K562 (cell line): ENCODE results near the gene TARBP1. TPM values are rescaled to one million over a fixed set of nuclear protein-coding genes. Genes with fewer than 3 reads are reported as not detected.
A peak's percentile ranks its signal among the peaks of the same experiment; 100 is the strongest.

Experiments used
- FIP1L1 ChIP-seq: fragments of 200-400 bp; formaldehyde crosslinking; IDR thresholded peaks from 2 replicates; pipeline ENCODE4 v1.6.1; 2018; ENCODE audit warnings: mild to moderate bottlenecking, low read depth, low read length; ENCODE audit not compliant: poor library complexity, severe bottlenecking
- GATAD2A ChIP-seq: fragments of 450-650 bp; IDR thresholded peaks from 2 replicates; pipeline ENCODE4 v1.6.1; 2017
- HNRNPL ChIP-seq: fragments of 200-400 bp; formaldehyde crosslinking; IDR thresholded peaks from 2 replicates; pipeline ENCODE4 v1.6.1; 2017; ENCODE audit warnings: low read depth, mild to moderate bottlenecking, low read length
- PHF21A ChIP-seq: fragments of 450-650 bp; IDR thresholded peaks from 2 replicates; pipeline ENCODE4 v1.6.1; 2017; ENCODE audit warnings: low read depth, borderline replicate concordance
- POLR2AphosphoS5 ChIP-seq: IDR thresholded peaks from 2 replicates; pipeline ENCODE4 v1.6.1; 2011; ENCODE audit warnings: mild to moderate bottlenecking, low read depth, low read length, moderate library complexity; ENCODE audit not compliant: control insufficient read depth, insufficient read depth
- ZFP36 ChIP-seq: fragments of 150-350 bp; IDR thresholded peaks from 2 replicates; pipeline ENCODE4 v1.6.1; 2018; ENCODE audit warnings: low read length, low read depth; ENCODE audit not compliant: partially characterized antibody
- ZNF707 ChIP-seq: fragments of 250-450 bp; sonication (Bioruptor Pico); conservative IDR thresholded peaks from 2 replicates; pipeline ENCODE4 v1.8.0; 2022; ENCODE audit warnings: inconsistent platforms, mild to moderate bottlenecking, moderate library complexity
- polyA plus RNA-seq, 8 experiments: library from polyadenylated mRNA; depleted of rRNA in 4 of 8; stranded (reverse) in 5 of 8; unstranded in 3 of 8; fragments of >200 nt; fragmentation: Nextera tagmentation in 2 of 8; fragmentation: Illumina TruSeq in 1 of 8; extraction: Ambion mirVana in 2 of 8; extraction: Trizol in 1 of 8; gene quantifications; 2 replicates each; pipeline versions ENCODE4 v1.2.1 to v1.2.3, GENCODE V29; 2011 to 2014; ENCODE audit warnings: inconsistent platforms in 1 of 8, missing spikeins in 1 of 8
- total RNA-seq, 7 experiments: library from RNA; depleted of rRNA in 6 of 7; stranded (reverse); fragments of >200 nt in 6 of 7; fragmentation: Illumina TruSeq in 2 of 7; extraction: Trizol in 2 of 7; gene quantifications; 2 replicates each; pipeline versions ENCODE4 v1.2.1 to v1.2.3, GENCODE V29; 2011 to 2021; ENCODE audit warnings: low replicate concordance in 1 of 7
- TF ChIP-seq, protein P1 (sequence below): fragments of 200-800 bp; sonication (Bioruptor generic); IDR thresholded peaks from 2 replicates; pipeline ENCODE4 v1.6.1; 2016; ENCODE audit warnings: missing genetic modification characterization, missing compliant biosample characterization
- TF ChIP-seq, protein P2 (sequence below): IDR thresholded peaks from 2 replicates; pipeline ENCODE4 v1.6.1; 2014; ENCODE audit warnings: antibody characterized with exemption

TARBP1 gene
- total and polyA plus RNA-seq, 9 of the 15 experiments (the other 6 are each of a cell fraction or from before 2014, with no cell fraction given): 8.8 to 48.0 (median 22.9) TPM

- TF ChIP-seq POLR2AphosphoS5 (peak; percentile 46; the same call in 1 of the 2 replicates), FIP1L1 (no peak), HNRNPL (no peak), ZFP36 (peak; percentile 26), ZNF707 (CRISPR knock-in tag) (peak; percentile 57; the same call in 1 of the 2 replicates), GATAD2A (peak; percentile 100), PHF21A (peak; percentile 75; the same call in 1 of the 2 replicates)
- TF ChIP-seq, protein P1, sequence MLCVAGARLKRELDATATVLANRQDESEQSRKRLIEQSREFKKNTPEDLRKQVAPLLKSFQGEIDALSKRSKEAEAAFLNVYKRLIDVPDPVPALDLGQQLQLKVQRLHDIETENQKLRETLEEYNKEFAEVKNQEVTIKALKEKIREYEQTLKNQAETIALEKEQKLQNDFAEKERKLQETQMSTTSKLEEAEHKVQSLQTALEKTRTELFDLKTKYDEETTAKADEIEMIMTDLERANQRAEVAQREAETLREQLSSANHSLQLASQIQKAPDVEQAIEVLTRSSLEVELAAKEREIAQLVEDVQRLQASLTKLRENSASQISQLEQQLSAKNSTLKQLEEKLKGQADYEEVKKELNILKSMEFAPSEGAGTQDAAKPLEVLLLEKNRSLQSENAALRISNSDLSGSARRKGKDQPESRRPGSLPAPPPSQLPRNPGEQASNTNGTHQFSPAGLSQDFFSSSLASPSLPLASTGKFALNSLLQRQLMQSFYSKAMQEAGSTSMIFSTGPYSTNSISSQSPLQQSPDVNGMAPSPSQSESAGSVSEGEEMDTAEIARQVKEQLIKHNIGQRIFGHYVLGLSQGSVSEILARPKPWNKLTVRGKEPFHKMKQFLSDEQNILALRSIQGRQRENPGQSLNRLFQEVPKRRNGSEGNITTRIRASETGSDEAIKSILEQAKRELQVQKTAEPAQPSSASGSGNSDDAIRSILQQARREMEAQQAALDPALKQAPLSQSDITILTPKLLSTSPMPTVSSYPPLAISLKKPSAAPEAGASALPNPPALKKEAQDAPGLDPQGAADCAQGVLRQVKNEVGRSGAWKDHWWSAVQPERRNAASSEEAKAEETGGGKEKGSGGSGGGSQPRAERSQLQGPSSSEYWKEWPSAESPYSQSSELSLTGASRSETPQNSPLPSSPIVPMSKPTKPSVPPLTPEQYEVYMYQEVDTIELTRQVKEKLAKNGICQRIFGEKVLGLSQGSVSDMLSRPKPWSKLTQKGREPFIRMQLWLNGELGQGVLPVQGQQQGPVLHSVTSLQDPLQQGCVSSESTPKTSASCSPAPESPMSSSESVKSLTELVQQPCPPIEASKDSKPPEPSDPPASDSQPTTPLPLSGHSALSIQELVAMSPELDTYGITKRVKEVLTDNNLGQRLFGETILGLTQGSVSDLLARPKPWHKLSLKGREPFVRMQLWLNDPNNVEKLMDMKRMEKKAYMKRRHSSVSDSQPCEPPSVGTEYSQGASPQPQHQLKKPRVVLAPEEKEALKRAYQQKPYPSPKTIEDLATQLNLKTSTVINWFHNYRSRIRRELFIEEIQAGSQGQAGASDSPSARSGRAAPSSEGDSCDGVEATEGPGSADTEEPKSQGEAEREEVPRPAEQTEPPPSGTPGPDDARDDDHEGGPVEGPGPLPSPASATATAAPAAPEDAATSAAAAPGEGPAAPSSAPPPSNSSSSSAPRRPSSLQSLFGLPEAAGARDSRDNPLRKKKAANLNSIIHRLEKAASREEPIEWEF (CRISPR knock-in tag): no peak
- TF ChIP-seq, protein P2, sequence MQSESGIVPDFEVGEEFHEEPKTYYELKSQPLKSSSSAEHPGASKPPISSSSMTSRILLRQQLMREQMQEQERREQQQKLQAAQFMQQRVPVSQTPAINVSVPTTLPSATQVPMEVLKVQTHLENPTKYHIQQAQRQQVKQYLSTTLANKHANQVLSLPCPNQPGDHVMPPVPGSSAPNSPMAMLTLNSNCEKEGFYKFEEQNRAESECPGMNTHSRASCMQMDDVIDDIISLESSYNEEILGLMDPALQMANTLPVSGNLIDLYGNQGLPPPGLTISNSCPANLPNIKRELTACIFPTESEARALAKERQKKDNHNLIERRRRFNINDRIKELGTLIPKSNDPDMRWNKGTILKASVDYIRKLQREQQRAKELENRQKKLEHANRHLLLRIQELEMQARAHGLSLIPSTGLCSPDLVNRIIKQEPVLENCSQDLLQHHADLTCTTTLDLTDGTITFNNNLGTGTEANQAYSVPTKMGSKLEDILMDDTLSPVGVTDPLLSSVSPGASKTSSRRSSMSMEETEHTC: no peak
These were observed 12.0 kb upstream of the TARBP1 start (continued) for GRCh38 chr1:234490793-234491479.
